Measurements from ENCODE around the gene ZIC1.

The ZIC1 gene

DNA sequence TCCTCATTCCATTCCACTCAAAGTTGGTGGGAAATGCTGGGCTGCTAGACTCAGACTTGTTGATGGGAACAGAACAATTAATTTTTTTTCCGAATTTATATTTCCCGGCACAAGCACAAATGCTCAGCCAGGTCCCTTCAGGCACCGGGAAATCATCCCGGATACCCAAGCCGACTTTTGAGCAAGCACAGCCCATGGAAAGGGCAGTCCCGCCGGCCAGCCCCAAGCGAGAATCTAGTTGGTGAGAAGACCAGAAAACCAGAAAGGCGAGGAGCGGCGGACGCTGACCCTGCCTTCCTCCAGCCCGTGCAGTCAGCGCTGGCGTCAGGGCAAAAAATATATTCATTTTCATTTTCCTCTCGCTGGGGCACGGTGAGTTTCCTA, 2.1 kb upstream of the ZIC1 start:
- no peak overlapping the region for H3K4me3 ChIP-seq (ENCODE audit: low read length)
- no peak for TF ChIP-seq ZNF274 (IDR thresholded peaks at IDR 0.05; ENCODE audit: low read depth, low read length)

DNA sequence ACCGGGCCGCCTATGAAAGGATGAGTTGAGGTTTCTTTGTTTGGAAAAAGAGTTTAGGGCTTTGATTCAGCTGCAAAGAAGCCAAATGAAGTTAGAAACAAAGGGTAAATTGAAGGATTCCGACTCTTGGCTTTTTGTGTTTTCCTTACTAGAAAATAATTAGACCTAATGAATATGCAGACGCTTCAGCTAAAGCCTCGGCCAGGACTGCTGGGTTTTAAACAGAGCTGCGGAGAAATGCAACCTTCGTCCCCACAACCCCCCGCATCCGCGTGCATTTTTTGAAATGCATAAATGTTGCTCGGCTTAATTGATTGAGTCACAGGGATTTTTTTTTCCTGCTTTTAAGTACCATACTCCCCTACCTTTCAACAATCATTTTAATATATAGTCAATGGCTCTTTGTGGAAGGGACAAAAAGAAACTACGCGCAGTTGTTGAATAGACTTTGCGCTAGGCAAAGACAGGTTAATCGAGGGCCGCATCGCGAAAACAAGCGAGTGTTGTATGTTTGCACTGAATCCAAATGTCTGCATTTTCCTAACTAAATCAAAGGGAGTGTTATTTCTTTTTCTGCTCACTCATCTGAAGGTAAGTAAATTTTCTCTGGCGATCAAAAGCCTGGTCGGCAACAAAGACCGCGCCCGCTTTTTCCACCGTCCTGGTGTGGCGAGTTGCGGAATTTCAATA, 1.5 kb upstream of the ZIC1 start:
- TF ChIP-seq ZNF274 (IDR thresholded peaks at IDR 0.05; ENCODE audit: low read depth, low read length): no peak
- H3K4me3 ChIP-seq (ENCODE audit: low read length): no peak overlapping the region

DNA sequence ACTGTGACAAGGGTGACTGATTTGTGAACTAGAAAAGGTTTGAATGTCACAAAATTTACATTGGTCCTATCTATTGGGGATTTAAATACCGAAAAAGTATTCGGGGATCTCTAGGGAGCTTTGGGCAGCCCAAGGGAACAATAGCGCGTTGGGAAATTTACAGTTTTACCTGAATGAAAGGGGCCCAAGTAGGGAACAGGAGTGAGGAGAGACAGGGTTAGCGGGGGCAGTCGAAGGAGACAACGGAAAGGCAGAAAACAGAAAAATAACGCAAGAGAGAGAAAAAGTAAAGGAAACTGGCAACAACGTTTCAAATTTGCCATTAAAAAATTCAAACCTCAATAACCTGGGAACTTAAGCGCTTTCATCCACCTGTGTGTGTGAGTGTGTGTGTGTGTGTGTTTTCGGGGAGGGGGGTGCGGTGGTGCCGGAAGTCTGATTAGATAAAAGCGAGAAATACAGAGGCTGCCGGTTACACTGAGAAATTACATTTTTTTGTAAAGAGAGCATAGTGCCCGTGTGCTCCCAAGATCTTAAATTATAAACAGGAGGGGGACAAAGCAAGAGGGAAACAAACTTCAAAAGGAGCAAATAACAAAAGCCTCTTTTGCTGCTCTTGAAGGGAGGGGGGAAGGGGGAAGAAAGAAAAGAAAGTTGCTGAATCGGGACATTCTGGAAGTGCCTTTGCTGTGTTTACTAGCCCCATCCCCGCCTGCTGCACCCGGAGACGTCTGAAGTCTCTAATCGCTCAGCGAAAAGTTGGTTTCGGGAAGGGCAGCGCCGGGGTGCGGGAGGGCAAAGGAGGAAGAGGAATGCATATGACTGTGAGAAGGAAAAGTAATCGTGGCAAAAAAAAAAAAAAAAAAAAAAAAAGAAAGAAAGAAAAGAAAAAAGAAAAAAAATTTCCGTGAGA, 721 bp upstream of the ZIC1 start:
- no peak for TF ChIP-seq ZNF274 (IDR thresholded peaks at IDR 0.05; ENCODE audit: low read depth, low read length)
- no peak overlapping the region for H3K4me3 ChIP-seq (ENCODE audit: low read length)

DNA sequence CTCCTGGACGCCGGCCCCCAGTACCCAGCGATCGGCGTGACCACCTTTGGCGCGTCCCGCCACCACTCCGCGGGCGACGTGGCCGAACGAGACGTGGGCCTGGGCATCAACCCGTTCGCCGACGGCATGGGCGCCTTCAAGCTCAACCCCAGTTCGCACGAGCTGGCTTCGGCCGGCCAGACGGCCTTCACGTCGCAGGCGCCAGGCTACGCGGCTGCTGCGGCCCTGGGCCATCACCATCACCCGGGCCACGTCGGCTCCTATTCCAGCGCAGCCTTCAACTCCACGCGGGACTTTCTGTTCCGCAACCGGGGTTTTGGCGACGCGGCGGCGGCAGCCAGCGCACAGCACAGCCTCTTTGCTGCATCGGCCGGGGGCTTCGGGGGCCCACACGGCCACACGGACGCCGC, 956 bp downstream of the ZIC1 start:
- no peak overlapping the region; the same call in 1 of the 2 replicates for H3K4me3 ChIP-seq (ENCODE audit: low read length)
- no peak for TF ChIP-seq ZNF274 (IDR thresholded peaks at IDR 0.05; ENCODE audit: low read depth, low read length)

DNA sequence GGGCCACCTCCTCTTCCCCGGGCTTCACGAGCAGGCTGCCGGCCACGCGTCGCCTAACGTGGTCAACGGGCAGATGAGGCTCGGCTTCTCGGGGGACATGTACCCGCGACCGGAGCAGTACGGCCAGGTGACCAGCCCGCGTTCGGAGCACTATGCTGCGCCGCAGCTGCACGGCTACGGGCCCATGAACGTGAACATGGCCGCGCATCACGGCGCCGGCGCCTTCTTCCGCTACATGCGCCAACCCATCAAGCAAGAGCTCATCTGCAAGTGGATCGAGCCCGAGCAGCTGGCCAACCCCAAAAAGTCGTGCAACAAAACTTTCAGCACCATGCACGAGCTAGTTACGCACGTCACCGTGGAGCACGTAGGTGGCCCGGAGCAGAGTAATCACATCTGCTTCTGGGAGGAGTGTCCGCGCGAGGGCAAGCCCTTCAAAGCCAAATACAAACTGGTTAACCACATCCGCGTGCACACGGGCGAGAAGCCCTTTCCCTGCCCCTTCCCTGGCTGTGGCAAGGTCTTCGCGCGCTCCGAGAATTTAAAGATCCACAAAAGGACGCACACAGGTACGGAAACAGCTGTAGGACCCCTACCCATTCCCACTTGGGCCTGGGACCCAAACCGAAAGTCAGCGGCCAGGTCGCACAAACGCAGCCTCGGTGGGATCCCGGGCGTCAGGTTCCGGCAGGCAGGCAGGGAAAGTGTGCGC, 1.5 kb downstream of the ZIC1 start:
- TF ChIP-seq ZNF274 (IDR thresholded peaks at IDR 0.05; ENCODE audit: low read depth, low read length): no peak
- H3K4me3 ChIP-seq (ENCODE audit: low read length): peak overlapping the region; percentile 5; the same call in 1 of the 2 replicates

DNA sequence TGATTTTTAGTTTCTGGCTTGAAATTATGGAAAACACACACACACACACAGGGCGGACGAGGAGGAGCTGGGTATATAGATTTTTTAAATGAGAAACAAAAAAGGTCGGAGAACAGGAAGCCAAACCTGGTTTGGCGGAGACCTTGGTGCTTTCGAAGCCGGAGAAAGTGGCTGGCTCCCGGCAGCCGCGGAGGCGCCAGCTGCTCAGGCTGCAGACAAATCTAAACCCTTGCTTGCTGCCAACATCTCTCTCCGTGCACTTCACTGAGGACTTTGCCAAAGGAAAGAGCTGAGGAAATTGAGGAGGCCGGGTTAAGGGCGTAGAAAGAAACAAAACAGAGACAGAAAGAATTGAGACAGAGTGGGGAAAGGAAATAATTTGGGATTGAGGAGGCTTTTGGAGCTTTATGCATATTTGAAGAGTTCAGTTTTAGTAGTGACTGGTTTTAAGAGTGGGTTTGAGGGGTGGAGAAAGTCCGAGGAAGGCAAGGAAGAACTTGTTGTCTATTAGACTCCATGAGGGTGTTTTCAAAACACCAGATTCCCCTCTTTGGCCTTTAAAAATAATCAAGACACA, 2.2 kb downstream of the ZIC1 start:
- no peak for TF ChIP-seq ZNF274 (IDR thresholded peaks at IDR 0.05; ENCODE audit: low read depth, low read length)
- peak overlapping the region; percentile 5; the same call in 1 of the 2 replicates for H3K4me3 ChIP-seq (ENCODE audit: low read length)

DNA sequence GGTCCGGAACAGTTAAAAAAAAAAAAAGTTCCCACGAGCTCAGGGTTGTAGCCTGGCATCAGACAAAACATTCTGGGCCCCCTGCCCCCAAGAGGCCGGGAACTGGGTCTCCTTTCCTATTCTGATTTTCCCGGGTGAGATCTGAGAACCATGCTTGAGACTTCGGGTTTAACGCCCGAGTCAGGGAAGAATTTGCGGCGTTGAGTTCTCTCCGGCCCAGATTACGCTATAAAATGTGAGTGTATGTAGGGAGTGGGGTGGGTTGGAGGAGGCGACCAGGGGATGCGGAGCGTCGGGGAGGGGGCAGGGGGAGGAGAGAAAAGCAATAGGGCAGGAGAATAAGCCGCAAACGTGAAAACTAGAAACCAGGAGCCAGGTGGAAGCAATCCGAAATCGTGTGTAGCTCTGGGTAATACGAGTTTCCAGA, 2.7 kb downstream of the ZIC1 start:
- no peak for TF ChIP-seq ZNF274 (IDR thresholded peaks at IDR 0.05; ENCODE audit: low read depth, low read length)
- H3K4me3 ChIP-seq (ENCODE audit: low read length): no peak overlapping the region

DNA sequence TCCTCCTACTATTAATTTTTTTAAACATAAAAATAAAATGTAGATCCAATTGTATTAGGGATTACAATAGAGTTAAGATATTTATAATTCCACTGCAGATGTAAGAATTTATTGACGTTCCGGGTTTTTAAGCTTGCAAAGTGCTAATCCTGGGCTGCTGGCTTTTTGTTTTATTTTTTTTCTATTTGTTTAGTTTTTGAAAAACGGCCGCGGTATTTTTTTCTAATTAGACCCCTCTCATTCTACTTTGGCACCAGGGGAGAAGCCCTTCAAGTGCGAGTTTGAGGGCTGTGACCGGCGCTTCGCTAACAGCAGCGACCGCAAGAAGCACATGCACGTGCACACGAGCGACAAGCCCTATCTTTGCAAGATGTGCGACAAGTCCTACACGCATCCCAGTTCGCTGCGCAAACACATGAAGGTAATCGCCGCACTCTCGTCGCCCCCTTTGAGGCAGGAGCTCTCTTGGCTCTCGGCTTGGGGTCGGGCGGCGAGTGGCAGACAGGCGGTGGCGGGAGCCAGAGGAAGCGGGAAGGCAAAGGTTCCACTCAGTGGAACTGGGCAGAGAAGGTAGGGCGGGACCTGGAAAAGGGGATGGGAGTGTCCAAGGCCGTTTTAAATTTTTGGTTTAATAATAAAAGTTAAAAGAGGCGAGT, 3.2 kb downstream of the ZIC1 start:
- TF ChIP-seq ZNF274 (IDR thresholded peaks at IDR 0.05; ENCODE audit: low read depth, low read length): no peak
- H3K4me3 ChIP-seq (ENCODE audit: low read length): no peak overlapping the region

DNA sequence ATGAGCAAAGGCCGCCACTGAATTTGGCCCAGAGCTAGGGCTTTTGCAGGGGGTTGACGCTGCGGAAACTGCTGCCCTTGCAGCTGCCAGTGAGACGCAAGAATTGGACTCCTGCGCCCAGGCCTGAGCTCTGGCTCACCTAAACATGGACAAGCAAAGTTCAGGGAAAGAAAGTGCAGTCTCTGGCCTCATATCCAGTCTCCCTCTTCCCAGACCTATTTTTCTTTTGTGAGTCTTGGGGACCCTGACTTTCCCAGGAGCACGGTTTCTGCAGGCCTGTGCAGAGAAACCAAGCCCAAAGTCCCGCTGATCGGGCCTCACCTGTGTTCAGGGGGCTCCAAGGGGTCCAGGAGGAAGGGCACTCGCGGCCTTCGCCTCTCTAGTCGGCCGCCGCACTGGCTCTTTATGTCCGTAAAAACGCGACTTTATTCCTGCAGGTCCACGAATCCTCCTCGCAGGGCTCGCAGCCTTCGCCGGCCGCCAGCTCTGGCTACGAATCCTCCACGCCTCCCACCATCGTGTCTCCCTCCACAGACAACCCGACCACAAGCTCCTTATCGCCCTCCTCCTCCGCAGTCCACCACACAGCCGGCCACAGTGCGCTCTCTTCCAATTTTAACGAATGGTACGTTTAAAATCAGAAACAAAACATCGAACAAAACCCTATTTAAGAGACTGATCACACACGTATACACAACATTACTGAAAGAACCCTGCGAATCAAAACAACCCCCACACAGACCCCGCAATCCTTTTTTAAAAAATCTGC, 3.9 kb downstream of the ZIC1 start:
- TF ChIP-seq ZNF274 (IDR thresholded peaks at IDR 0.05; ENCODE audit: low read depth, low read length): no peak
- H3K4me3 ChIP-seq (ENCODE audit: low read length): peak overlapping the region; percentile 62; the same call in 1 of the 2 replicates

DNA sequence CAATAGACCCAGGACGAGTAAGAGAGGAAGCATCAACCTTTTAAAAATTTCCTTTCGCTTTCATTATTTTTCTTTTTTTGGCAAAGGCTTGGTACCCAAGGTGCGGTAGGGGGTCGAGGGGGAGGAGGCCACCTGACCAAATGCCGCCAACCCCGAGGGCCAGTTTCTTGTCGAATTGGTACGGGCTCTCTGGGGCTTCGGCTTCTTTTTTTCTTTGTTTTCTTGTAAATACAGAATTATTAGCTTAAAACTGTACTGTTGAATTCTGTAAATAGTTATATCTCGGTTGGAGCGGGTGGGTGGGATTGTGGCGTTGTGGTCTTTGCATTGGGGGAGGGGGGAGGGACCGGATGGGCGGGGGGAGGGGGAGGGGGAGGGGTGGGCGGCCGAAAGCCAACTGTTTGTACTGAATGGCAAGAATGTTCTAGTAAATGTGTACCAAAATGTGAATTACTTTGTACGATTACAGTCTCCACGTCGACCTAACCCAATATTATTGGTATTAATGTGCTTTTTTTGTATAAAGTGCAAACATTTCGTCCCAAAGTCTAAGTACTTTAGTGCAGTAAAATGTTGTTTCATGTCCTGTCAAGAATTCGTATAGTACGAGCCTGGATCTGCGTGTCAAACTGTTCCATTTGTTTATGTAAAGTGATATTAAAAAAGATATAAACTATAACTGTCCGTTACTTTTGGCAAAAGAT, 4.7 kb downstream of the ZIC1 start:
- H3K4me3 ChIP-seq (ENCODE audit: low read length): peak overlapping the region; percentile 62; the same call in 1 of the 2 replicates
- TF ChIP-seq ZNF274 (IDR thresholded peaks at IDR 0.05; ENCODE audit: low read depth, low read length): no peak

DNA sequence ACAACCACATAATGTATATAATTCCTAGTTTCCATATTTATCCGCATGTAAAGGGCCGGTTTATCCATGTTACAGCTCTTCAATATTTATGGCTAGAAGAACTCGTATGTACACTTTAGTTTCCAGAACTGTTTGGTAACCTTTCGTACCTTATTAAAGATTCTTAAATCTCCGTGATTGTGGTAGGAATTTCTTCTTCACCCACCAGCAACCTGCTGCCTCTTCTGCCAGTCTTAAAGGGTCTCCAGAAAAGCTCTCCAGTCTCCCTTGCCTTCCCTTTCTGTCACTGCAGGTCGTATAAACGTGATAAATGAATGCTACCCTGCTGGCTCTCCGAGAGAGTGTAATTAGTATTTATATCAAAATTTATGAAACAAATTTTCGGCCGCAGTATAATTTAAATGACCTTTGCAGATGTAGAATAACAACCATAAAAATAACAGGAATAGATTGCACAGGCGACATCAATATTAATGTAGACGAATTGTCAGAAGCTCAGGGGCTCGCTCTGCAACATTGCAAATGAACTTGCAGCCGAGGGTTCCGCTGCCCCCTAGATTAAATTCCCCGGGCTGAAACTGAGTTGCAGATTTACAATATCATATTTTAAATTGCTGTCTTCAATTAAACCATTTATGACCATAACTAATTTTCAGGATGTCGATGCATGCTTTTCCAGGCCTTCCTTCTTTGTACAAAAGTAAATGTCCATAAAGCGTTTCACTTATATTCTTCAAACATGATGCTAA, 5.4 kb downstream of the ZIC1 start:
- no peak for TF ChIP-seq ZNF274 (IDR thresholded peaks at IDR 0.05; ENCODE audit: low read depth, low read length)
- no peak overlapping the region for H3K4me3 ChIP-seq (ENCODE audit: low read length)

DNA sequence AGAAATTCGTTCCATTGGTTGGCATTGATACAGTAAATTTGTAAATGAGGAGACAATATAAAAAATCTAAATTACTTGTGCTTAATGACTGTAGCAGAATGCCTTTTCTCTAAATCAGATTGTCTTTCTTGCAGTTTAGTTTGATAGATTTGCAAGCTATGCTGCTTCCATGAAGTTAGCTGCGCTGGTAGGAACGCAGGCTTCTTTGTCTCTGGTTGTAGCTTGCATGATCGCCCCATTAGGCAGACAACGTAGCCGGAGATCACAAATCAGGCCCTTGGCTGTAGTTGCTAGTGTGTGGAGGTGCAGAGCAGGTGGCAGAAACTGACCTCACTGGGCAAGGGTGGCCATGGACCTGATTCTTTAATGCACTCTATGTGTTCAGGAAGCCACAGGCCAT, 6.1 kb downstream of the ZIC1 start:
- TF ChIP-seq ZNF274 (IDR thresholded peaks at IDR 0.05; ENCODE audit: low read depth, low read length): no peak
- no peak overlapping the region for H3K4me3 ChIP-seq (ENCODE audit: low read length)
